Loucy (cell line): ENCODE results near the gene OR4K1.

Experiments used
- CTCF ChIP-seq: fragments of 200-600 bp; sonication (generic); conservative IDR thresholded peaks from 2 replicates; pipeline ENCODE4 v1.5.1; 2014; ENCODE audit warnings: mild to moderate bottlenecking, antibody characterized with exemption, low read length
- EZH2phosphoT487 ChIP-seq: fragments of 200-600 bp; IDR thresholded peaks from 2 replicates; pipeline ENCODE4 v1.6.1; 2018; ENCODE audit warnings: antibody characterized with exemption, mild to moderate bottlenecking, moderate library complexity, borderline replicate concordance

DNA sequence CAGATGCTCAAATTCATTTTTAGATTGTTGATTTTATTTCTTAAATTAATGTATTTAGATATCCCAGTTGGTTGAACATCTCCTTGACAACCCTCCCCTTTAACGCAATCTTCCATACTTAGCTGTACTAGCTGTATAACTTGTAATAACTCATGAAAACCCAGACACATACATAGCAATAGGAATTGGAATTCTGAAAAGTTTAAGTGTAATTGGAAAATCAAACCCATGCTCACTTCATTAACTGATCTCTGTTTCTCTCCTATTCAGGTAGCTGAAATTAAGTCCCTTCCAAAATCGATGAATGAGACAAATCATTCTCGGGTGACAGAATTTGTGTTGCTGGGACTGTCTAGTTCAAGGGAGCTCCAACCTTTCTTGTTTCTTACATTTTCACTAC, 44.6 kb downstream of the OR4K1 start, which contains the start of gene OR4K15:
- no peak for TF ChIP-seq EZH2phosphoT487
- no peak for TF ChIP-seq CTCF
